K562 (cell line): ENCODE data around the gene ATP9B. TPM values are rescaled to one million over a fixed set of nuclear protein-coding genes. Genes with fewer than 3 reads are reported as not detected.

Experiments
- CHD1 ChIP-seq: fragments of 200-600 bp; sonication (generic); IDR thresholded peaks from one replicate; pipeline ENCODE4 v1.6.1; 2012; ENCODE audit warnings: mild to moderate bottlenecking, moderate library complexity, low read length, inconsistent platforms
- EP300 ChIP-seq: IDR thresholded peaks from 2 replicates; pipeline ENCODE4 v1.6.1; 2012; ENCODE audit warnings: low read length, improper control_type of control experiment
- MCM7 ChIP-seq, 2 experiments: fragments of 450-650 bp; IDR thresholded peaks; 2 replicates each; pipeline ENCODE4 v1.6.1; 2016 to 2018
- MEF2A ChIP-seq: IDR thresholded peaks from 2 replicates; pipeline ENCODE4 v1.6.1; 2011; ENCODE audit warnings: low read depth, mild to moderate bottlenecking, low read length, moderate library complexity; ENCODE audit not compliant: control insufficient read depth
- NFE2 ChIP-seq: IDR thresholded peaks from 2 replicates; pipeline ENCODE4 v1.6.1; 2014; ENCODE audit warnings: antibody characterized with exemption, low read depth
- PHF8 ChIP-seq: fragments of 200-600 bp; sonication (generic); IDR thresholded peaks from 2 replicates; pipeline ENCODE4 v1.6.1; 2012; ENCODE audit warnings: mixed run types, mild to moderate bottlenecking, inconsistent platforms, low read length, moderate library complexity, borderline replicate concordance
- SAFB ChIP-seq: fragments of 200-400 bp; formaldehyde crosslinking; IDR thresholded peaks from 2 replicates; pipeline ENCODE4 v1.6.1; 2017; ENCODE audit warnings: low read depth, low read length, borderline replicate concordance
- TAL1 ChIP-seq: fragments of 450-650 bp; IDR thresholded peaks from 2 replicates; pipeline ENCODE4 v1.6.1; 2016; ENCODE audit warnings: mild to moderate bottlenecking
- ZNF3 ChIP-seq: fragments of 250-450 bp; sonication (Bioruptor Pico); IDR thresholded peaks from 2 replicates; pipeline ENCODE4 v1.5.0; 2021; ENCODE audit warnings: mild to moderate bottlenecking, moderate library complexity
- ZNF707 ChIP-seq: fragments of 250-450 bp; sonication (Bioruptor Pico); conservative IDR thresholded peaks from 2 replicates; pipeline ENCODE4 v1.8.0; 2022; ENCODE audit warnings: inconsistent platforms, mild to moderate bottlenecking, moderate library complexity
- polyA plus RNA-seq, 8 experiments: library from polyadenylated mRNA; depleted of rRNA in 4 of 8; stranded (reverse) in 5 of 8; unstranded in 3 of 8; fragments of >200 nt; fragmentation: Nextera tagmentation in 2 of 8; fragmentation: Illumina TruSeq in 1 of 8; extraction: Ambion mirVana in 2 of 8; extraction: Trizol in 1 of 8; gene quantifications; 2 replicates each; pipeline versions ENCODE4 v1.2.1 to v1.2.3, GENCODE V29; 2011 to 2014; ENCODE audit warnings: inconsistent platforms in 1 of 8, missing spikeins in 1 of 8
- total RNA-seq, 7 experiments: library from RNA; depleted of rRNA in 6 of 7; stranded (reverse); fragments of >200 nt in 6 of 7; fragmentation: Illumina TruSeq in 2 of 7; extraction: Trizol in 2 of 7; gene quantifications; 2 replicates each; pipeline versions ENCODE4 v1.2.1 to v1.2.3, GENCODE V29; 2011 to 2021; ENCODE audit warnings: low replicate concordance in 1 of 7
- TF ChIP-seq, protein P1 (sequence below): fragments of 450-650 bp; formaldehyde crosslinking; IDR thresholded peaks from 2 replicates; pipeline ENCODE4 v1.4.0; 2022; ENCODE audit warnings: missing genetic modification characterization
- TF ChIP-seq, protein P2 (sequence below): fragments of 450-650 bp; IDR thresholded peaks from 2 replicates; pipeline ENCODE4 v1.6.1; 2016; ENCODE audit warnings: borderline replicate concordance
- TF ChIP-seq, protein P3 (sequence below): fragments of 250-450 bp; sonication (Bioruptor Pico); IDR thresholded peaks from 2 replicates; pipeline ENCODE4 v1.4.0; 2020; ENCODE audit warnings: borderline replicate concordance
- TF ChIP-seq, protein P4 (sequence below): fragments of 250-450 bp; sonication (Bioruptor Pico); IDR thresholded peaks from 2 replicates; pipeline ENCODE4 v1.4.0; 2020; ENCODE audit warnings: mild to moderate bottlenecking, moderate library complexity
- TF ChIP-seq, protein P5 (sequence below): sonication (generic); formaldehyde crosslinking; IDR thresholded peaks from 2 replicates; pipeline ENCODE4 v1.4.0; 2020; ENCODE audit warnings: mild to moderate bottlenecking, missing genetic modification reagents

Gene ATP9B
- total and polyA plus RNA-seq, 9 of the 15 experiments (the other 6 are each of a cell fraction or from before 2014, with no cell fraction given) = 0.66 to 13.2 (median 7.9) TPM

DNA sequence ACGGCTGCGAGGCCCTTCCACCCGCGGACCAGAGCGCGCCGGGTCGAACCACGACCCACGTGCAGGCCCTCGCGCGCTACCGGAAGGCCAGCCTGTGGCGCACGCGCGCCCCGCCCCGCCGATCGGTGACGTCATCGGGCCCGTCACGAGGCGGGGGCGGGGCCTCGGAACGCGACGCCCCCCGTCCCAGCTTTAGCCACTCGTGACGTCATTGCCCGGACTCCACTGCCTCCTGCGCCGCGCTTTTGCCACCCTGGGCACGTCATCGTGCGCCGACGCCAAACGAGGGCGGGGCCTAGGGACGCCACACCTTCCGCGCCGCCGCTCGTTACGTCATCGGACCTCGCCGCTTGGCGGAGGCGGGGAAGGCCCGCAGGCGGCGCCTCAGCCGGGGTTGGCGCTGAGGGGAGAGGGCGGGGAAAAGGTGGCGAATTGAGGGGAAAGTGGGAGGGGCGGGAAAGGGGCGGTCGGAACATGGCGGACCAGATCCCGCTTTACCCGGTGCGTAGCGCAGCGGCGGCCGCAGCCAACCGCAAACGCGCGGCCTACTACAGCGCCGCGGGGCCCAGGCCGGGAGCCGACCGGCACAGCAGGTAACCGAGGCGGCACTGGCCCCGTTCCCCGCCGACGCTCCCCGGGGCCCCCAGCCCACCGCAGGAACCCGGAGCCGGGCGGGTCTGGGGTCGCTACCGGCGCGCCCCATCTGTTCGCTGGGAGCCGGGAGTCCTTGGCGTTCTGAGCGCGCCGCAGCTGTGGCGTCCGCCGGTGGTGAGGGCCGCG, at the start of gene ATP9B (continued):
- TF ChIP-seq, protein P1, sequence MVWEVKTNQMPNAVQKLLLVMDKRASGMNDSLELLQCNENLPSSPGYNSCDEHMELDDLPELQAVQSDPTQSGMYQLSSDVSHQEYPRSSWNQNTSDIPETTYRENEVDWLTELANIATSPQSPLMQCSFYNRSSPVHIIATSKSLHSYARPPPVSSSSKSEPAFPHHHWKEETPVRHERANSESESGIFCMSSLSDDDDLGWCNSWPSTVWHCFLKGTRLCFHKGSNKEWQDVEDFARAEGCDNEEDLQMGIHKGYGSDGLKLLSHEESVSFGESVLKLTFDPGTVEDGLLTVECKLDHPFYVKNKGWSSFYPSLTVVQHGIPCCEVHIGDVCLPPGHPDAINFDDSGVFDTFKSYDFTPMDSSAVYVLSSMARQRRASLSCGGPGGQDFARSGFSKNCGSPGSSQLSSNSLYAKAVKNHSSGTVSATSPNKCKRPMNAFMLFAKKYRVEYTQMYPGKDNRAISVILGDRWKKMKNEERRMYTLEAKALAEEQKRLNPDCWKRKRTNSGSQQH (CRISPR knock-in tag) = no peak
- no peak for TF ChIP-seq CHD1
- TF ChIP-seq, protein P2, sequence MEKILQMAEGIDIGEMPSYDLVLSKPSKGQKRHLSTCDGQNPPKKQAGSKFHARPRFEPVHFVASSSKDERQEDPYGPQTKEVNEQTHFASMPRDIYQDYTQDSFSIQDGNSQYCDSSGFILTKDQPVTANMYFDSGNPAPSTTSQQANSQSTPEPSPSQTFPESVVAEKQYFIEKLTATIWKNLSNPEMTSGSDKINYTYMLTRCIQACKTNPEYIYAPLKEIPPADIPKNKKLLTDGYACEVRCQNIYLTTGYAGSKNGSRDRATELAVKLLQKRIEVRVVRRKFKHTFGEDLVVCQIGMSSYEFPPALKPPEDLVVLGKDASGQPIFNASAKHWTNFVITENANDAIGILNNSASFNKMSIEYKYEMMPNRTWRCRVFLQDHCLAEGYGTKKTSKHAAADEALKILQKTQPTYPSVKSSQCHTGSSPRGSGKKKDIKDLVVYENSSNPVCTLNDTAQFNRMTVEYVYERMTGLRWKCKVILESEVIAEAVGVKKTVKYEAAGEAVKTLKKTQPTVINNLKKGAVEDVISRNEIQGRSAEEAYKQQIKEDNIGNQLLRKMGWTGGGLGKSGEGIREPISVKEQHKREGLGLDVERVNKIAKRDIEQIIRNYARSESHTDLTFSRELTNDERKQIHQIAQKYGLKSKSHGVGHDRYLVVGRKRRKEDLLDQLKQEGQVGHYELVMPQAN = no peak
- TF ChIP-seq, protein P3, sequence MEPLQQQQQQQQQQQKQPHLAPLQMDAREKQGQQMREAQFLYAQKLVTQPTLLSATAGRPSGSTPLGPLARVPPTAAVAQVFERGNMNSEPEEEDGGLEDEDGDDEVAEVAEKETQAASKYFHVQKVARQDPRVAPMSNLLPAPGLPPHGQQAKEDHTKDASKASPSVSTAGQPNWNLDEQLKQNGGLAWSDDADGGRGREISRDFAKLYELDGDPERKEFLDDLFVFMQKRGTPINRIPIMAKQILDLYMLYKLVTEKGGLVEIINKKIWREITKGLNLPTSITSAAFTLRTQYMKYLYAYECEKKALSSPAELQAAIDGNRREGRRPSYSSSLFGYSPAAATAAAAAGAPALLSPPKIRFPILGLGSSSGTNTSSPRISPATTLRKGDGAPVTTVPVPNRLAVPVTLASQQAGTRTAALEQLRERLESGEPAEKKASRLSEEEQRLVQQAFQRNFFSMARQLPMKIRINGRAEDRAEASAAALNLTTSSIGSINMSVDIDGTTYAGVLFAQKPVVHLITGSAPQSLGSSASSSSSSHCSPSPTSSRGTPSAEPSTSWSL = no peak
- no peak for TF ChIP-seq SAFB
- peak; percentile 83; the same call in 1 of the 2 replicates for TF ChIP-seq PHF8
- no peak for TF ChIP-seq ZNF3 (CRISPR knock-in tag)
- no peak for TF ChIP-seq EP300
- TF ChIP-seq MCM7 (IDR thresholded peaks at IDR 0.05) = no peak
- TF ChIP-seq, protein P4, sequence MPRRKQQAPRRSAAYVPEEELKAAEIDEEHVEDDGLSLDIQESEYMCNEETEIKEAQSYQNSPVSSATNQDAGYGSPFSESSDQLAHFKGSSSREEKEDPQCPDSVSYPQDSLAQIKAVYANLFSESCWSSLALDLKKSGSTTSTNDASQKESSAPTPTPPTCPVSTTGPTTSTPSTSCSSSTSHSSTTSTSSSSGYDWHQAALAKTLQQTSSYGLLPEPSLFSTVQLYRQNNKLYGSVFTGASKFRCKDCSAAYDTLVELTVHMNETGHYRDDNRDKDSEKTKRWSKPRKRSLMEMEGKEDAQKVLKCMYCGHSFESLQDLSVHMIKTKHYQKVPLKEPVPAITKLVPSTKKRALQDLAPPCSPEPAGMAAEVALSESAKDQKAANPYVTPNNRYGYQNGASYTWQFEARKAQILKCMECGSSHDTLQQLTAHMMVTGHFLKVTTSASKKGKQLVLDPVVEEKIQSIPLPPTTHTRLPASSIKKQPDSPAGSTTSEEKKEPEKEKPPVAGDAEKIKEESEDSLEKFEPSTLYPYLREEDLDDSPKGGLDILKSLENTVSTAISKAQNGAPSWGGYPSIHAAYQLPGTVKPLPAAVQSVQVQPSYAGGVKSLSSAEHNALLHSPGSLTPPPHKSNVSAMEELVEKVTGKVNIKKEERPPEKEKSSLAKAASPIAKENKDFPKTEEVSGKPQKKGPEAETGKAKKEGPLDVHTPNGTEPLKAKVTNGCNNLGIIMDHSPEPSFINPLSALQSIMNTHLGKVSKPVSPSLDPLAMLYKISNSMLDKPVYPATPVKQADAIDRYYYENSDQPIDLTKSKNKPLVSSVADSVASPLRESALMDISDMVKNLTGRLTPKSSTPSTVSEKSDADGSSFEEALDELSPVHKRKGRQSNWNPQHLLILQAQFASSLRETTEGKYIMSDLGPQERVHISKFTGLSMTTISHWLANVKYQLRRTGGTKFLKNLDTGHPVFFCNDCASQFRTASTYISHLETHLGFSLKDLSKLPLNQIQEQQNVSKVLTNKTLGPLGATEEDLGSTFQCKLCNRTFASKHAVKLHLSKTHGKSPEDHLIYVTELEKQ (CRISPR knock-in tag) = no peak
- TF ChIP-seq NFE2 = no peak
- no peak for TF ChIP-seq ZNF707 (CRISPR knock-in tag)
- TF ChIP-seq, protein P5, sequence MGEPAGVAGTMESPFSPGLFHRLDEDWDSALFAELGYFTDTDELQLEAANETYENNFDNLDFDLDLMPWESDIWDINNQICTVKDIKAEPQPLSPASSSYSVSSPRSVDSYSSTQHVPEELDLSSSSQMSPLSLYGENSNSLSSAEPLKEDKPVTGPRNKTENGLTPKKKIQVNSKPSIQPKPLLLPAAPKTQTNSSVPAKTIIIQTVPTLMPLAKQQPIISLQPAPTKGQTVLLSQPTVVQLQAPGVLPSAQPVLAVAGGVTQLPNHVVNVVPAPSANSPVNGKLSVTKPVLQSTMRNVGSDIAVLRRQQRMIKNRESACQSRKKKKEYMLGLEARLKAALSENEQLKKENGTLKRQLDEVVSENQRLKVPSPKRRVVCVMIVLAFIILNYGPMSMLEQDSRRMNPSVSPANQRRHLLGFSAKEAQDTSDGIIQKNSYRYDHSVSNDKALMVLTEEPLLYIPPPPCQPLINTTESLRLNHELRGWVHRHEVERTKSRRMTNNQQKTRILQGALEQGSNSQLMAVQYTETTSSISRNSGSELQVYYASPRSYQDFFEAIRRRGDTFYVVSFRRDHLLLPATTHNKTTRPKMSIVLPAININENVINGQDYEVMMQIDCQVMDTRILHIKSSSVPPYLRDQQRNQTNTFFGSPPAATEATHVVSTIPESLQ (CRISPR knock-in tag) = no peak
- TF ChIP-seq MEF2A = no peak
- no peak for TF ChIP-seq TAL1
